NCI-H82 treated with DMSO at 0.1 percent for 48 hours (cell line): ENCODE results near the gene RNMT.

Source experiments
- DNase-seq: peaks from one replicate; lab custom pipeline; 2025; ENCODE audit not compliant: unreplicated experiment; lab: John Stamatoyannopoulos, UW

The RNMT gene

GRCh38 chr18:13810950-13811485 lies 84.5 kb downstream of the RNMT start:
- DNase-seq = no peak

DNA sequence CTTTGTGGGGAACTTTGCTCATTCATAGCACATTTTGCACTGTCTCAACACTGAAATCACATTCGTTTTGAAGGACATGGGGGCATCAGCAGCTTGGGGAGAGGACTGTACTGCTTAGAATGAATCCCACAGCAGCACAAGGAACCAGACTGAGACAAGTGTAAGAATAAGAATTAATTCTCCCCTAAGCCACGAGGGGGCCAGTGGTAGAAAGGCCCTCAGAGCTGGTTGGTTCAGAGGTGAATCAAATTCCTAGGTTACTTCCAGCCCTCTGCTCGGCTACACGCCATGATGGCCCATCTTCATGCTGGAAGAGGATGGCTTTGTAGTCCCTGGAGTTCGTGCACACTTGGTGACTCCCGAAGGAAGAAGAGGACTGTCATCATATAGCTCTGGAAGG lies 85.5 kb downstream of the RNMT start:
- no peak for DNase-seq

DNA sequence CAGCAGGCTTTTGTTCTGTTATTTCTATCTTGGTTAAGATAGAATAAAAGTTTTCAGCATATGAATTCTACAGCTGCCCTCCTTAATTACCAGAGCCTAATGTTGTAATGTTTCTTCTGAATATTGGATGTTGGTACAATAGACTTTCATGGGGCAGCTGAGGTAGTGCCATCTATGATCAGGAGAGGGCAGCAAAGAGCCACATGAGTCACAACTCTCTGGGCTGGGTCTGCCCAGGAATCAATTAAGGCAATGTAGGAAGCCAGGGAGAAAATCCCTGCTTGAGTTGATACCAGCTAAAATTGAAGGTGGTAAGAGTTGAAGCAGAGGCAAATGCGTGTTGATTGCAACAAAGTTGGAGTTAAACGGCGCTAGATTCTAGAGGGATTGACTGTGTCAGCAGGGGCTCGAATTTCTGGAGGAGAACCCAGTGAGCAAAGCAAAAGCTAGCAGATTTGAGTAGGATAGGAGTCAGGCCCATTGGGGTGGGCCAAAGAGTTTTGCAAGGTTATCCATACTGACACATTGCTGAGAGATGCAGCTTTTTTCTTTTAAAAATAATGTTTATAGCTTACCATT lies 86.9 kb downstream of the RNMT start:
- DNase-seq = no peak
